ENCODE data around the gene NEO1.

Gene NEO1

GRCh38 chr15:73017987-73018386 lies 34.3 kb upstream of the NEO1 start:
- H3K9me3 ChIP-seq (replicated peaks; ENCODE audit: insufficient read depth, low read length) = no peaks in the 10 kb centered on the region

DNA sequence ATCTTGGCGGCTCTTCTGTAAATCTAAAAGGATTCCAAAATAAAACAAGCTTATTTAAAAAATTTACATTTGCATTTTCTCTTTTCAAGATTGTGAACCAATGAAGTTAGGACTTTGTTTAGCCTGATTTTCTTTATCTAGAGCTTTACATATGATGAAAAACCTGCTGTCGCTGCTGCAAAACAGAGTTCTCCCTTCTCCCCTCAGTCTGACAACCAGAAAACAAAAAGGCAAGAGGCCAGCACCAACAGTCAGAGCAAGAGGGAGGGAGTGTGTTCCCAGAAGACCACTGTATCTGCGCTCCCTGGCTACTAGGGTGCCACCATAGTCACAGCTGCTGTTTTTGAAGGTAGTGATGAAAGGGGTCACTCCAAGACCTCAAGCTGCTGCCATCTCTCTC lies 33.1 kb upstream of the NEO1 start:
- TF ChIP-seq EZH2 (optimal IDR thresholded peaks at IDR 0.05; ENCODE audit: low read depth, low read length) (no peak), CTCF (IDR thresholded peaks at IDR 0.05; ENCODE audit: low read length) (no peak), EZH2phosphoT487 (IDR thresholded peaks at IDR 0.05; ENCODE audit: low read length) (no peak)
- H2AFZ ChIP-seq (ENCODE audit: low read length) = no peak overlapping the region
- H3K79me2 ChIP-seq (ENCODE audit: low read length) = no peaks in the 10 kb centered on the region
- H3K27ac ChIP-seq (ENCODE audit: low read length) = no peak overlapping the region
- H3K4me1 ChIP-seq (ENCODE audit: low read length) = no peaks in the 10 kb centered on the region
- no peaks in the 10 kb centered on the region for H3K9me3 ChIP-seq (replicated peaks; ENCODE audit: insufficient read depth, low read length)
- no peaks in the 10 kb centered on the region for H3K27me3 ChIP-seq (replicated peaks; ENCODE audit: insufficient read depth, low read length)
- no peak overlapping the region for H3K4me3 ChIP-seq (ENCODE audit: low read length)
- no peaks in the 10 kb centered on the region for H3K9me2 ChIP-seq (replicated peaks; ENCODE audit: insufficient read depth, low read length)
- H3K36me3 ChIP-seq (replicated peaks; ENCODE audit: insufficient read depth, low read length) = no peaks in the 10 kb centered on the region
- H4K20me1 ChIP-seq (ENCODE audit: insufficient read depth, low read length) = no peaks in the 10 kb centered on the region
- no peak for DNase-seq
- no peak overlapping the region for H3K9ac ChIP-seq (ENCODE audit: low read length)
- H3K4me2 ChIP-seq (ENCODE audit: low read depth, low read length) = no peak overlapping the region
- H3F3A ChIP-seq (ENCODE audit: insufficient read depth, low read length) = no peaks in the 10 kb centered on the region

More at GRCh38 chr15:73017987-73018386, 34.3 kb upstream of the NEO1 start:
- no peak overlapping the region for H3K27ac ChIP-seq (ENCODE audit: low read length)
- no peak overlapping the region for H2AFZ ChIP-seq (ENCODE audit: low read length)
- H3K4me3 ChIP-seq (ENCODE audit: low read length) = no peak overlapping the region
- H3K79me2 ChIP-seq (ENCODE audit: low read length) = no peaks in the 10 kb centered on the region
- H3K9me2 ChIP-seq (replicated peaks; ENCODE audit: insufficient read depth, low read length) = no peaks in the 10 kb centered on the region
- H3K4me2 ChIP-seq (ENCODE audit: low read depth, low read length) = no peak overlapping the region
- H3K27me3 ChIP-seq (replicated peaks; ENCODE audit: insufficient read depth, low read length) = no peaks in the 10 kb centered on the region
- no peaks in the 10 kb centered on the region for H3K4me1 ChIP-seq (ENCODE audit: low read length)
- no peak for DNase-seq
- no peaks in the 10 kb centered on the region for H3F3A ChIP-seq (ENCODE audit: insufficient read depth, low read length)
- no peak for TF ChIP-seq CTCF (IDR thresholded peaks at IDR 0.05; ENCODE audit: low read length)
- H4K20me1 ChIP-seq (ENCODE audit: insufficient read depth, low read length) = no peaks in the 10 kb centered on the region
- no peak overlapping the region for H3K9ac ChIP-seq (ENCODE audit: low read length)
- no peaks in the 10 kb centered on the region for H3K36me3 ChIP-seq (replicated peaks; ENCODE audit: insufficient read depth, low read length)

DNA sequence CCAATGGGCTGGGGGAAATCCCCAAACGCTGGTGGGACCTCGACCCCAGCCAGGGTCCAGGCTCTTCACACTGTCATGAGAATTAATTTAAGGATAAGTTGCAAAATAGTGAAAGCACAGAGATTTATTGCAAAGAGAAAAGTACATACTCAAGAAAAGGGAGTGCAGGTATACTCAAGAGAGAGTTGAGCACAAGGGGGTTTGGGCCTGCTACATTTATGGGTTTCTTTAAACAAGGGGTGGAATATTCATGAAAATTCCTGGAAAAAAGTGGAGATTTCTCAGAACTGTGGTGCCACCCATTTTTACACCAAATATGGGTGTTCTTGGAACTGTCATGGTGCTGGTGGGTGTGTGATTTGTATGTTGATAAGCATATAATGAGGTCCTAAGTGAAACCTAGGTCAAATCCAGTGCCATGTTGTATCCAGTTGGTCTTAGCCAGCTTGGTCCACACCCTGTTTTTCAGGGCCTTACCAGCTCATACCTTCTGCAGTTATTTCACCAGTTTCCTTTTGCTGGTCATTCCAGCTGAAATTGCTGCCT lies 32.6 kb upstream of the NEO1 start:
- no peak for TF ChIP-seq EZH2 (optimal IDR thresholded peaks at IDR 0.05; ENCODE audit: low read depth, low read length)
- no peak for TF ChIP-seq EZH2phosphoT487 (IDR thresholded peaks at IDR 0.05; ENCODE audit: low read length)
- TF ChIP-seq CTCF (IDR thresholded peaks at IDR 0.05; ENCODE audit: low read length) = no peak
- Histone ChIP-seq H4K20me1 (ENCODE audit: insufficient read depth, low read length) (no peaks in the 10 kb centered on the region), H3K27ac (ENCODE audit: low read length) (no peak overlapping the region), H3K4me1 (ENCODE audit: low read length) (no peaks in the 10 kb centered on the region), H3K4me3 (ENCODE audit: low read length) (no peak overlapping the region), H3K9me3 (replicated peaks; ENCODE audit: insufficient read depth, low read length) (no peaks in the 10 kb centered on the region), H3K27me3 (replicated peaks; ENCODE audit: insufficient read depth, low read length) (no peaks in the 10 kb centered on the region), H3K9me2 (replicated peaks; ENCODE audit: insufficient read depth, low read length) (no peaks in the 10 kb centered on the region), H3K36me3 (replicated peaks; ENCODE audit: insufficient read depth, low read length) (no peaks in the 10 kb centered on the region), H3K9ac (ENCODE audit: low read length) (no peak overlapping the region), H3K4me2 (ENCODE audit: low read depth, low read length) (no peak overlapping the region), H3K79me2 (ENCODE audit: low read length) (no peaks in the 10 kb centered on the region), H2AFZ (ENCODE audit: low read length) (no peak overlapping the region), H3F3A (ENCODE audit: insufficient read depth, low read length) (no peaks in the 10 kb centered on the region)
- DNase-seq = no peak
